NB4 (cell line): ENCODE results near the gene CLEC2A.
"Not testable (repeated sequence)": the region's sequence is repeated elsewhere in the genome, so short reads cannot be mapped to it uniquely, and the experiment has no call there.

Experiments used
- MYC ChIP-seq: IDR thresholded peaks from 2 replicates; pipeline ENCODE4 v1.6.1; 2011; ENCODE audit warnings: low read depth, low read length
- POLR2A ChIP-seq: IDR thresholded peaks from 2 replicates; pipeline ENCODE4 v1.6.1; 2011; ENCODE audit warnings: mild to moderate bottlenecking; ENCODE audit not compliant: insufficient read length; ENCODE audit errors: extremely low read depth
- TF ChIP-seq, protein P1 (sequence below): IDR thresholded peaks from one replicate; pipeline ENCODE4 v1.5.1; 2012; ENCODE audit warnings: low read depth, low read length

DNA sequence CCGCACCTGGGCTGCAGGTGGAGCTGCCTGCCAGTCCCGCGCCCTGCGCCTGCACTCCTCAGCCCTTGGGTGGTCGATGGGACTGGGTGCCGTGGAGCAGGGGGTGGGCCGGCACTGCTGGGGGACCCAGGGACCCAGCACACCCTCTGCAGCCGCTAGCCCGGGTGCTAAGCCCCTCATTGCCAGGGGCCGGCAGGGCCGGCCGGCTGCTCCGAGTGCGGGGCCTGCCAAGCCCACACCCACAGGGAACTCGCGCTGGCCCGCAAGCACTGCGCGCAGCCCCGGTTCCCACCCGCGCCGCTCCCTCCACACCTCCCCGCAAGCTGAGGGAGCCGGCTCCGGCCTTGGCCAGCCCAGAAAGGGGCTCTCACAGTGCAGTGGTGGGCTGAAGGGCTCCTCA lies 56.0 kb downstream of the CLEC2A start:
- TF ChIP-seq, protein P1, sequence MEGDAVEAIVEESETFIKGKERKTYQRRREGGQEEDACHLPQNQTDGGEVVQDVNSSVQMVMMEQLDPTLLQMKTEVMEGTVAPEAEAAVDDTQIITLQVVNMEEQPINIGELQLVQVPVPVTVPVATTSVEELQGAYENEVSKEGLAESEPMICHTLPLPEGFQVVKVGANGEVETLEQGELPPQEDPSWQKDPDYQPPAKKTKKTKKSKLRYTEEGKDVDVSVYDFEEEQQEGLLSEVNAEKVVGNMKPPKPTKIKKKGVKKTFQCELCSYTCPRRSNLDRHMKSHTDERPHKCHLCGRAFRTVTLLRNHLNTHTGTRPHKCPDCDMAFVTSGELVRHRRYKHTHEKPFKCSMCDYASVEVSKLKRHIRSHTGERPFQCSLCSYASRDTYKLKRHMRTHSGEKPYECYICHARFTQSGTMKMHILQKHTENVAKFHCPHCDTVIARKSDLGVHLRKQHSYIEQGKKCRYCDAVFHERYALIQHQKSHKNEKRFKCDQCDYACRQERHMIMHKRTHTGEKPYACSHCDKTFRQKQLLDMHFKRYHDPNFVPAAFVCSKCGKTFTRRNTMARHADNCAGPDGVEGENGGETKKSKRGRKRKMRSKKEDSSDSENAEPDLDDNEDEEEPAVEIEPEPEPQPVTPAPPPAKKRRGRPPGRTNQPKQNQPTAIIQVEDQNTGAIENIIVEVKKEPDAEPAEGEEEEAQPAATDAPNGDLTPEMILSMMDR = not testable (repeated sequence)
- not testable (repeated sequence) for TF ChIP-seq MYC, POLR2A
